Activated CD4-positive, alpha-beta memory T cell treated with anti-CD3 and anti-CD28 coated beads for 36 hours (primary cell): ENCODE results near the gene CUEDC1. TPM values are rescaled to one million over a fixed set of nuclear protein-coding genes. Genes with fewer than 3 reads are reported as not detected.
"Not testable (repeated sequence)": the region's sequence is repeated elsewhere in the genome, so short reads cannot be mapped to it uniquely, and the experiment has no call there.

ENCODE experiments used
- CTCF ChIA-PET: fragments of 350-600 bp; sonication (Branson Sonifier 250); formaldehyde crosslinking; loops from one replicate; lab custom pipeline; 2021; ENCODE audit warnings: antibody characterized with exemption, inconsistent platforms; lab: Charles Lee
- POLR2A ChIA-PET: fragments of 350-600 bp; sonication (Branson Sonifier 250); formaldehyde crosslinking; loops from one replicate; lab custom pipeline; 2021; ENCODE audit warnings: antibody characterized with exemption; lab: Charles Lee
- DNase-seq: peaks from one replicate; pipeline ENCODE4 v3.0.0-alpha.2; 2020
- H3K27ac Mint-ChIP-seq: one replicate; pipeline ENCODE4 v1.8.0; 2021; ENCODE audit warnings: mixed read lengths
- H3K27me3 Mint-ChIP-seq: one replicate; pipeline ENCODE4 v1.8.0; 2021; ENCODE audit warnings: mixed read lengths
- H3K36me3 Mint-ChIP-seq: one replicate; pipeline ENCODE4 v1.8.0; 2021; ENCODE audit warnings: mixed read lengths
- H3K4me1 Mint-ChIP-seq: one replicate; pipeline ENCODE4 v1.8.0; 2021; ENCODE audit warnings: low read depth, mixed read lengths
- H3K4me3 Mint-ChIP-seq: one replicate; pipeline ENCODE4 v1.8.0; 2021; ENCODE audit warnings: mild to moderate bottlenecking, mixed read lengths
- H3K9me3 Mint-ChIP-seq: one replicate; pipeline ENCODE4 v1.8.0; 2021; ENCODE audit warnings: mixed read lengths
- intact Hi-C: fragments of 100-400 bp; cut with micrococcal nuclease; formaldehyde crosslinking; loops from one replicate; pipeline ENCODE4 v1.15.1; 2023
- total RNA-seq, 2 experiments: library from RNA; stranded (reverse); gene quantifications; one replicate each; pipeline ENCODE4 v1.2.3, GENCODE V29; 2021

CUEDC1 gene
- total RNA-seq, 2 experiments from 2014 or later: 0.29 to 0.36 TPM

DNA sequence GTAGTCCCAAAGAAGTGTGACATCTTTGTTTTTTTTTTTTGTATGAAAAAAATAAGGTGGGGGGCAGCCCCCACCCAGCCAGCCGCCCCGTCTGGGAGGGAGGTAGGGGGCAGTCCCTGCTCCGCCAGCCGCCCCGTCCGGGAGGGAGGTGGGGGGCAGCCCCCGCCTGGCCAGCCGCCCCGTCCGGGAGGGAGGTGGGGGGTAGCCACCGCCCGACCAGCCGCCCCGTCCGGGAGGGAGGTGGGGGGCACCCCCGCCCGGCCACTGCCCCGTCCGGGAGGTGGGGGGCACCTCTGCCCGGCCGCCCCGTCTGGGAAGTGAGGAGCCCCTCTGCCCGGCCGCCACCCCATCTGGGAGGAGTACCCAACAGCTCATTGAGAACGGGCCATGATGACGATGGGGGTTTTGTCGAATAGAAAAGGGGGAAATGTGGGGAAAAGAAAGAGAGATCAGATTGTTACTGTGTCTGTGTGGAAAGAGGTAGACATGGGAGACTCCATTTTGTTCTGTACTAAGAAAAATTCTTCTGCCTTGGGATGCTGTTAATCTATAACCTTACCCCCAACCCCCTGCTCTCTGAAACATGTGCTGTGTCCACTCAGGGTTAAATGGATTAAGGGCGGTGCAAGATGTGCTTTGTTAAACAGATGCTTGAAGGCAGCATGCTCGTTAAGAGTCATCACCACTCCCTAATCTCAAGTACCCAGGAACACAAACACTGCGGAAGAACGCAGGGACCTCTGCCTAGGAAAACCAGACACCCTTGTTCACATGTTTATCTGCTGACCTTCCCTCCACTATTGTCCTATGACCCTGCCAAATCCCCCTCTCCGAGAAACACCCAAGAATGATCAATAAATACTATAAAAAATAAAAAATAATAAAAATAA, 108.9 kb downstream of the CUEDC1 start:
- CTCF ChIA-PET: interaction anchor here (0.6 to 2.7 kb wide), 4 partner anchors 12 to 172 kb away, joined by 3 to 11 read pairs (median 5); no protein-coding TSS in a partner anchor

DNA sequence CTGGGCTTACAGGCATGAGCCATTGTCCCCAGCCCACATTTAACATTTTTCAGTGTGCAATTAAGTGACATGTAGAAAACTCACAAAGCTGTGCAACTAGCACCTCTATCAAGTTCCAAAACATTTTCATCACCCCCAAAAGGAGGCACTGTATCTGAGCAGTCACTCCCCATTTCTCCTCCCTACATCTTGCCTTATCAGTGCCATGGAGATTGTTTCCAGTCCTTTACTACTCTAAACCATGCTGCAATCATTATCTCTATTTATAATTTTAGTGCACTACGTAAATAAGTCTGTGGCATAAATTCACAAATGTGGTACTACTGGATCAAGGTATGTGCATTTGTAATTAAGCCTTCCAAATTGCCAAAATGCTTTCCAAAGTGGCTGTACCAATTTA, 112.9 kb downstream of the CUEDC1 start:
- CTCF ChIA-PET: interaction anchor here (2.1 kb wide), 1 partner anchor 9 kb away, joined by 17 read pairs; no protein-coding TSS in a partner anchor

More for the DNA sequence above, 108.9 kb downstream of the CUEDC1 start:
- H3K9me3 Mint-ChIP-seq, POLR2A ChIA-PET, DNase-seq, H3K4me3 Mint-ChIP-seq, H3K27me3 Mint-ChIP-seq, intact Hi-C loops, H3K27ac Mint-ChIP-seq: not testable (repeated sequence)
- Mint-ChIP-seq H3K36me3 (peaks cover 22% of the 10 kb centered on the region), H3K4me1 (peaks cover 29% of the 10 kb centered on the region)

DNA sequence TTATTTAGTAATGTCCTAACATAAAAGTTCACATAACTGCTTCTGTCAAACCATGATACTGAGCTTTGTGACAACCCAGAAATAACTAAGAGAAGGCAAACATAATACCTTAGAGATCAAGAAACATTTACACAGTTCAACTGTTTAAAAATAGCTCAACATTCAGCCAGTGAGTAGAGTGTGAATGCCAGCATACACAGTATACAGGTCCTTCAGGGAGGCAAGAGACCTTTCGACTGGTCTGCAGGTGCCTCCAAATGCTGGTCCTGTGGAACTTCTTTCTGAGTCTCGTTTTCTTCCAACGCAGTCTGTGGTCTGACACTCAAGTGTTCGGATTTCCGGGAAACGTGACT, 115.7 kb downstream of the CUEDC1 start:
- Mint-ChIP-seq H3K9me3 (no peaks in the 10 kb centered on the region), H3K36me3 (peaks cover 31% of the 10 kb centered on the region), H3K27me3 (no peaks in the 10 kb centered on the region), H3K4me3 (no peak overlapping the region), H3K27ac (no peak overlapping the region), H3K4me1 (no peaks in the 10 kb centered on the region)
- no peak for DNase-seq
- POLR2A ChIA-PET: no interaction called here
- intact Hi-C loops: loop anchor here (10.0 kb wide), 1 partner anchor 705 kb away; no protein-coding TSS in a partner anchor
- CTCF ChIA-PET: no interaction called here

More for the DNA sequence above, 112.9 kb downstream of the CUEDC1 start:
- Mint-ChIP-seq H3K4me3 (no peak overlapping the region), H3K27me3 (no peaks in the 10 kb centered on the region), H3K9me3 (no peaks in the 10 kb centered on the region), H3K27ac (no peak overlapping the region), H3K36me3 (peaks cover 32% of the 10 kb centered on the region), H3K4me1 (peaks cover 5% of the 10 kb centered on the region)
- POLR2A ChIA-PET: no interaction called here
- intact Hi-C loops: no loop called here
- no peak for DNase-seq

DNA sequence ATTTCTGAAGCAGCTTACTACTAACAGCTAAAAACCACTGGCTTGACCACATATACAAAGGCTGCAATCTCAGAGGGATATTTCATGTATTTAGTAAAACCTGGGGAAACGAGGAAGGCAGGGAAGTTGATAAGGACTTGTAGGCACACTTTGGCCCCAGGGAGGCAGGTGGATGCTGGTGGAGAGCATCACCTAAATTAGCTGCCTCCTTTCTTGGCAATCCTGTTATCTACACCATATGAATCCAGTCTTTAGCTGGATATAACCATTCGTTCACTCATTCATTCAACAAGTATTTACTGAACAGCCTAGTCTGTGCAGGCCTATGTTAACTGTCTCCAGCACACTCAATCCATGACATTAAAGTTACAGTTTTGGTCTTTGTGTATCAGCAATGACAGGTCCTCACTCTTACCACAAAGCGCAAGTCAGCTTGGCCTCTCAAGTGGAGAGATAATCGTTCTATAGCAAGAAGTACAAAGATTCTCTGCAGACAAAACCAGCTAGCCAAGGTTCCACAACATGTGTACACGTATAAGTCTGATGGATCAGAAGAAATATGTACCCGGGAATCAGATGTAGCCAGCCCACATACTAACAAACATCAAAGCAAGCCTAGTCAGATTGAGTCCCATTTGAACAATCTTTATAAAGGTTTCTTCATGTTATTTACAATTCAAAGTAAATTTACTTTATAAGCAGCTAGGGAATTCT, 116.2 kb downstream of the CUEDC1 start:
- POLR2A ChIA-PET: no interaction called here
- Mint-ChIP-seq H3K27ac (no peak overlapping the region), H3K27me3 (no peaks in the 10 kb centered on the region), H3K4me3 (no peak overlapping the region), H3K4me1 (peaks cover 4% of the 10 kb centered on the region), H3K9me3 (no peaks in the 10 kb centered on the region), H3K36me3 (peaks cover 31% of the 10 kb centered on the region)
- CTCF ChIA-PET: interaction anchor here (0.6 kb wide), 1 partner anchor 655 kb away, joined by 3 read pairs; no protein-coding TSS in a partner anchor
- no peak for DNase-seq
- intact Hi-C loops: loop anchor here (10.0 kb wide), 1 partner anchor 704 kb away; no protein-coding TSS in a partner anchor

DNA sequence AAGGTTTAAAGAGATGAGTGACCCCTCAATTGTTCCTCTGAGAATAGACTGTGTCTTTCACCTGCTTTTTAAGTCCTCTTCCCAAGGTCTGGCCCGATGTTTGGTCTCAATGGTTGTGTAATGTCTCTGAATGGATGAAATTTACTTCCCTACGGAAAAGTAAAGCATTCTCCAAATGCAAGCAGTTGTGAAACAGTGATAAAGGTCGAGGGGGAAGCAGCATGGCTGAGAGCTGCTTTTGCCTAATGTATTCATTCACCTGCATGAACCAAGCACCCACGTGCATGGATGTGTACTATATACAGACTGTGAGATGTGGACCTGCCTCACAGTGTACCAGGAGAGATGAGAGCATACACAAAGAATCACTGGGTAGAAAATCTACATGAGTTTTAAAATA, 116.8 kb downstream of the CUEDC1 start:
- intact Hi-C loops: loop anchor here (10.0 kb wide), 1 partner anchor 704 kb away; no protein-coding TSS in a partner anchor
- Mint-ChIP-seq H3K27ac (no peak overlapping the region), H3K4me3 (no peak overlapping the region), H3K9me3 (no peaks in the 10 kb centered on the region), H3K27me3 (no peaks in the 10 kb centered on the region), H3K36me3 (peaks cover 30% of the 10 kb centered on the region), H3K4me1 (peaks cover 6% of the 10 kb centered on the region)
- CTCF ChIA-PET: interaction anchor here (0.6 kb wide), 1 partner anchor 655 kb away, joined by 3 read pairs; no protein-coding TSS in a partner anchor
- POLR2A ChIA-PET: no interaction called here
- DNase-seq: no peak

DNA sequence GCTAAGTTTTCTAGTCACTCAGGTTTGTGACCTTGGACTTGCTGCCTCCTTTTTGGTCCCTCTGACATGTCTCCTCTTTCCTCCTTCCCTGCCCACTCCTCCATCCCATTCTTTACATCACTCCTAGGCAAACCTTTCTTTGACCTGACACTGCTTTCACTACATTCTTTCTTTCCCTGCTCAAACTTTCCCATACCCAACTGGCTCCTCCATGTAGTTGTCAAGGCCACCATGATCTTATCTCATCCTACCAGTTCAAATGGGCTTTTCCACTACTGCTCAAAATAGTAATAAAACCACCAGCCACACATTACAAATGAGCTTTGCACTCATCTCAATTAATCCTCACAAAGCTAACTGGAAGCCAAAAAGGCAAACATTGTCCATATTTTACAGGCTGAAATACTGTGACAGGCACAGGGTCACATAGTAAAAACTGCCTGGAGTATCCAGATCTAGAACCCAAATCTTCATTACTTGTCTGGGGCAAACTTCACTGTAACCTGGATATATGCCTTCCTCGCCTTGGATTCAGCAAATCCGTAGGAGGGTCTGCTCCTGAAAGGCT, 119.8 kb downstream of the CUEDC1 start:
- peaks cover 6% of the 10 kb centered on the region for H3K4me1 Mint-ChIP-seq
- CTCF ChIA-PET: interaction anchor here (0.7 to 3.0 kb wide), 8 partner anchors 10 to 706 kb away, joined by 3 to 16 read pairs (median 3); no protein-coding TSS in a partner anchor
- intact Hi-C loops: loop anchor here (10.0 kb wide), 1 partner anchor 701 kb away; no protein-coding TSS in a partner anchor
- H3K36me3 Mint-ChIP-seq: peaks cover 22% of the 10 kb centered on the region
- POLR2A ChIA-PET: no interaction called here
- H3K27ac Mint-ChIP-seq: no peak overlapping the region
- no peak overlapping the region for H3K4me3 Mint-ChIP-seq
- no peaks in the 10 kb centered on the region for H3K27me3 Mint-ChIP-seq
- no peak for DNase-seq
- H3K9me3 Mint-ChIP-seq: no peaks in the 10 kb centered on the region

DNA sequence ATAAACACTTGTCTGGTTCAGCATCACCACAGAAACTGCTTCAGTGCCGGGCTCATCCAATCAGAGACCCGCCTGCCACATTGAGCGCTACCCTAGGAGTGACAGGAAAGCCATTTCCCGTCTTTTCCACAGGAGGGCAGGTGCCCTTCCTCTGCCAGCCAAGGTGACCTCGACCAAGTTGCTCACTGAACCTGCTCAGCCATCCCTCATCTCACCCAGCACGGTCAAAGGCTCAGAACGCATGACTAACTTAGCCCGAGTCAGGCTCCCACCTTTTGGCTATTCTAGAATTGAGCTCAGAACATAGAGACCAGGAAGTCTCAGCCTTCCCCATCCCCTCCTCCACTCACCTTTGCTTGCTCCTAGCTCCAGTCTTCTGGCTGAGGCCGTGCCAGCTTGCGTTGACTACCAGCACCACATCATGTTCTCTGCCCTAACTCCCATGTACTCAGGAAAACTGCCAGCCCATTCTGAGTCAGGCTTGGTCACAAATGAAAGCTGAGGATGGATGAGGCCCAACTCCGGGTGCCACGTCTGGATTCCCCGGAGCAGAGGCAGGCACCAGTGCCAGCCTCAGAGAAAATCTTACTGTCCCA, 121.0 kb downstream of the CUEDC1 start:
- Mint-ChIP-seq H3K36me3 (peaks cover 14% of the 10 kb centered on the region), H3K27ac (no peak overlapping the region), H3K9me3 (no peaks in the 10 kb centered on the region), H3K27me3 (no peaks in the 10 kb centered on the region), H3K4me1 (peaks cover 6% of the 10 kb centered on the region), H3K4me3 (no peak overlapping the region)
- peak; percentile 26 for DNase-seq
- intact Hi-C loops: loop anchor here (10.0 kb wide), 1 partner anchor 699 kb away; no protein-coding TSS in a partner anchor
- CTCF ChIA-PET: interaction anchor here (0.6 to 3.8 kb wide), 37 partner anchors 8 to 712 kb away, joined by 3 to 27 read pairs (median 4); partner anchors contain the start of genes CCDC182 and MRPS23
- POLR2A ChIA-PET: no interaction called here

DNA sequence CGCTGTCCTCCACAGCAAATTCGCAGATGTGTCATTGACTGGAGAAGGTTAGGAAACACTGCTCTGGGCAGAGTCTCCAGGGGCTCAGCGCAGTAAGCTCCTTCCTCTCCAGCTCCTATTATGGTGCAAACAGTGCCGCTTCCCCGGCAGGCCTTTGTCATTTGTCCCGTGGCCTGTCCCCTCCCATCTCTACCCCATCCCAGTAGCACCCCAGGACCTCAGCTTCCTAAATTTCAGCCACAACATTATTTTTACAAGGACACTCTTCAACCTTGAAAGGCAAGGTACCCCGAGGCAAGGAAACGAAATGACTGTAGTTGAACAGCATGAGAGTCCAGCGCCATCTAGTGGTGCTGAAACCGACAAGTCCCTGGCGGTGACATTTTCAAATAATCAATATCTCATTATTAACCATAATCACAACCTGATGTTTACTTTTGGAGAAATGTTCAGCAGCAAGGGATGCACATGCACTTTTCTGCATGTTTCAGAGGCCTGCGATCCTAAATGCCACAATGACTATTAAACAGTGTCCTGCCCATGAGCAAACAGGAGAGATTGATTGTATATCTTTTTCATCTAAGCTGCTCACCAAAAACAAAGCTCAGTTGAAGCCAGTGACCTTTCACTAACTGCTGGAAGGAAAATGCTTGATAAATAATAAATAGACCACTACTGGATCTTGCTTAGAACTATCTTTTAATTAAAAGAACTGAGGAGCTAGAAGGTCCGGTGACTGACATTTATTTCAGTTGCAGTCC, 121.9 kb downstream of the CUEDC1 start:
- no peaks in the 10 kb centered on the region for H3K9me3 Mint-ChIP-seq
- H3K36me3 Mint-ChIP-seq: peaks cover 7% of the 10 kb centered on the region
- H3K4me1 Mint-ChIP-seq: peaks cover 6% of the 10 kb centered on the region
- no peak overlapping the region for H3K27ac Mint-ChIP-seq
- no peak overlapping the region for H3K4me3 Mint-ChIP-seq
- intact Hi-C loops: loop anchor here (10.0 kb wide), 1 partner anchor 699 kb away; no protein-coding TSS in a partner anchor
- H3K27me3 Mint-ChIP-seq: no peaks in the 10 kb centered on the region
- POLR2A ChIA-PET: interaction anchor here (0.6 kb wide), 1 partner anchor 17 kb away, joined by 3 read pairs; the partner anchor contains the start of gene MRPS23
- peak; percentile 73 for DNase-seq
- CTCF ChIA-PET: interaction anchor here (0.5 to 3.8 kb wide), 65 partner anchors 9 to 868 kb away, joined by 3 to 27 read pairs (median 4); partner anchors contain the start of genes CCDC182, MPO, MRPS23 and SRSF1

DNA sequence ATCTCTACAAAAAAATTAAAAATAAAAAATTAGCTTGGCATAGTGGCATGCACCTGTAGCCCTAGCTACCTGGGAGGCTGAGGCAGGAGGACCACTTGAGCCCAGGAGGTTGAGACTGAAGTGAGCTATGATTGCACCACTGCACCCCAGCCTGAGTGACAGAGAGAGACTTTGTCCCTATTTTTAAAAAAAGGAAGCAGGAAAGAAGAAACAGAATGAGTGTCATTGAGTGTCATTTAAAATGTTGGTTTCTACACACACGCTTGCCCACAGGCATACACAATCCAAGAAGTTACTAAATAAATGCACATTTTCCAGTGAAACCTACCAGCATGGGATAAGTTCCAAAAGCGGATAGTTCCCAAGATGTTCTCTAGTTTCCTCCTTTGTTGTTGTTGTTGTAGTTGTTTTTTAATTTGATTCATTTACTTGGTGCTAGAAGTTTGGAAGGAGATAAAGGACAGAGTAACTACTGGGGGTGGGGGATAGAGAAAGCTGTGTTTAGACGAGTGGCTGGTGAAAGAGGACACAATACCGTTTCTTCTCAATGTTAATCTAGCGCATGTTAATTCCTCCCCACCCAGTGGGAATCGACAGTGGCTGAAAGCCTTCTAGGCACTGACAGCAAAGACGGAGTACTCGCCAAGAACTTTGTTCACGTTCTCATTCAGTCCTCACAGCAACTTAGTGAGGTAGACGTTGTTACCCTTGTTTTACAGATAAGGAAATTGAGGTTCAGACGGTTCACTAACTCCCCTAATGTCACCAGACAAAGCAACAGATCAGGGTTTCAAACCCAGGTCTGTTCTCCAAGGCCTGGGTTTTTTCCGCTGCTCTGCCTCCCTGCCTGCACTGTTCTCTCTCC, 122.7 kb downstream of the CUEDC1 start:
- no peaks in the 10 kb centered on the region for H3K9me3 Mint-ChIP-seq
- H3K27me3 Mint-ChIP-seq: no peaks in the 10 kb centered on the region
- H3K4me1 Mint-ChIP-seq: peaks cover 6% of the 10 kb centered on the region
- DNase-seq: no peak
- ChIA-PET POLR2A (no interaction called here), CTCF (interaction anchor here (0.5 to 3.8 kb wide), 46 partner anchors 10 to 869 kb away, joined by 3 to 27 read pairs (median 4); partner anchors contain the start of genes MRPS23 and SRSF1)
- no peak overlapping the region for H3K4me3 Mint-ChIP-seq
- no peak overlapping the region for H3K27ac Mint-ChIP-seq
- intact Hi-C loops: loop anchor here (10.0 kb wide), 1 partner anchor 698 kb away; no protein-coding TSS in a partner anchor
- H3K36me3 Mint-ChIP-seq: peaks cover 4% of the 10 kb centered on the region

DNA sequence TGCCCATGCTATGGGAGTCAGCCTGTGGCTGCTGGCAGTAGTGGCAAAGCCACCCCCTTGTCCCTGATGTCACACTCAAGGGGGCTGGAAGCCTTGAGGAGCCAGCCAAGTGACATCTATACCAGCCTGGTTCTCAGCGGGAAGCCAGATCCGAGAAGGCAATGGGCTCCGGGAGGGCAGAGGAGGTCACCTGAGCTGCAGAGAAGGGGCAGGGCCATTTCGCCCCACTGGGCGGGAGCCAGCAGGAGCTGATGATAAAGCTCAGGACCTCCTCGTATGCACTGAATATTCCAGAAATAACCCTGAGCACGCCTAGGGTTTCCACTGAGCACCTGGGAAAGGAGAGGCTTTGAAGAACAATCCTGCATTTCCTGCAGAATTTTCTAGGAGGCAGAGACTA, 124.3 kb downstream of the CUEDC1 start:
- Mint-ChIP-seq H3K4me3 (no peak overlapping the region), H3K4me1 (peaks cover 6% of the 10 kb centered on the region), H3K27me3 (no peaks in the 10 kb centered on the region), H3K9me3 (no peaks in the 10 kb centered on the region), H3K36me3 (no peaks in the 10 kb centered on the region), H3K27ac (no peak overlapping the region)
- ChIA-PET POLR2A (no interaction called here), CTCF (interaction anchor here (0.6 kb wide), 1 partner anchor 226 kb away, joined by 3 read pairs; no protein-coding TSS in a partner anchor)
- no peak for DNase-seq
- intact Hi-C loops: loop anchor here (10.0 kb wide), 1 partner anchor 696 kb away; no protein-coding TSS in a partner anchor
